ENCODE measurements around the gene LRRC7. TPM values are rescaled to one million over a fixed set of nuclear protein-coding genes. Genes with fewer than 3 reads are reported as not detected.

The LRRC7 gene
- polyA plus RNA-seq, 1 of the 3 experiments (the other 2 are of a cell fraction): 0.02 TPM

GRCh38 chr1:69528376-69528775, 39.3 kb upstream of the LRRC7 start:
- TF ChIP-seq RAD21 (IDR thresholded peaks at IDR 0.05; ENCODE audit: low read length): no peak
- no peak for TF ChIP-seq PBX3 (IDR thresholded peaks at IDR 0.05)
- TF ChIP-seq GATA2 (CRISPR knock-in tag; IDR thresholded peaks at IDR 0.05): no peak
- TF ChIP-seq YY1 (IDR thresholded peaks at IDR 0.05; ENCODE audit: low read depth): no peak
- TF ChIP-seq SMC3 (IDR thresholded peaks at IDR 0.05; ENCODE audit: low read depth, low read length): no peak
- TF ChIP-seq SIN3A (IDR thresholded peaks at IDR 0.05; ENCODE audit: borderline replicate concordance, low read depth, low read length): no peak
- no peak for TF ChIP-seq ELF1 (IDR thresholded peaks at IDR 0.05)
- H3K4me1 ChIP-seq (ENCODE audit: control insufficient read depth in 1 of 2, insufficient read depth in 2 of 2, low read depth in 1 of 2, low read length in 1 of 2): no peaks in the 10 kb centered on the region
- no peaks in the 10 kb centered on the region for H3K9me3 ChIP-seq
- H3K4me3 ChIP-seq (ENCODE audit: low read depth in 2 of 2, low read length in 1 of 2): no peak overlapping the region
- CTCF ChIA-PET: no interaction called here
- no peak overlapping the region for H3K27ac ChIP-seq (ENCODE audit: low read depth in 2 of 2, low read length in 1 of 2)
- POLR2A ChIA-PET: no interaction called here
- H3K79me2 ChIP-seq (ENCODE audit: insufficient read depth): no peaks in the 10 kb centered on the region
- no peaks in the 10 kb centered on the region for H4K20me1 ChIP-seq (ENCODE audit: insufficient read depth)
- WGBS (ENCODE audit: low lambda C conversion rate): 44% methylated on average over 2 of the region's 2 CpGs
- no peaks in the 10 kb centered on the region for H3K27me3 ChIP-seq (ENCODE audit: insufficient read depth)
- no peaks in the 10 kb centered on the region for H3K9me2 ChIP-seq
- H3K9ac ChIP-seq: no peak overlapping the region
- no peaks in the 10 kb centered on the region for H3F3A ChIP-seq (replicated peaks; ENCODE audit: insufficient read depth)
- no peak overlapping the region for H3K4me2 ChIP-seq
- H2AFZ ChIP-seq (ENCODE audit: low read depth): no peak overlapping the region
- H3K36me3 ChIP-seq (replicated peaks in 1 of 2; ENCODE audit: control insufficient read depth in 1 of 2, insufficient read depth in 2 of 2, low read length in 1 of 2): no peaks in the 10 kb centered on the region
- DNase-seq: no peak

GRCh38 chr1:69533343-69533742, 34.4 kb upstream of the LRRC7 start:
- no peak overlapping the region for H3K4me3 ChIP-seq (ENCODE audit: low read depth in 2 of 2, low read length in 1 of 2)
- H3K4me2 ChIP-seq: no peak overlapping the region
- WGBS (ENCODE audit: low lambda C conversion rate): 38% methylated on average over 1 of the region's 1 CpG
- H3K9me3 ChIP-seq: no peaks in the 10 kb centered on the region
- CTCF ChIA-PET: interaction anchor here (0.6 to 1.2 kb wide), 2 partner anchors 473 to 503 kb away, joined by 3 read pairs; no protein-coding TSS in a partner anchor
- no peak overlapping the region for H2AFZ ChIP-seq (ENCODE audit: low read depth)
- H3F3A ChIP-seq (replicated peaks; ENCODE audit: insufficient read depth): no peaks in the 10 kb centered on the region
- POLR2A ChIA-PET: no interaction called here
- no peaks in the 10 kb centered on the region for H3K9me2 ChIP-seq
- H3K27ac ChIP-seq (ENCODE audit: low read depth in 2 of 2, low read length in 1 of 2): no peak overlapping the region
- no peaks in the 10 kb centered on the region for H3K36me3 ChIP-seq (replicated peaks in 1 of 2; ENCODE audit: control insufficient read depth in 1 of 2, insufficient read depth in 2 of 2, low read length in 1 of 2)
- H3K4me1 ChIP-seq (ENCODE audit: control insufficient read depth in 1 of 2, insufficient read depth in 2 of 2, low read depth in 1 of 2, low read length in 1 of 2): no peaks in the 10 kb centered on the region
- H3K9ac ChIP-seq: no peak overlapping the region
- no peaks in the 10 kb centered on the region for H3K27me3 ChIP-seq (ENCODE audit: insufficient read depth)
- H3K79me2 ChIP-seq (ENCODE audit: insufficient read depth): no peaks in the 10 kb centered on the region
- no peaks in the 10 kb centered on the region for H4K20me1 ChIP-seq (ENCODE audit: insufficient read depth)
- DNase-seq: no peak
- TF ChIP-seq EP300 (IDR thresholded peaks at IDR 0.05; ENCODE audit: borderline replicate concordance in 1 of 2, low read depth in 1 of 2, low read length in 1 of 2) (no peak), MAX (IDR thresholded peaks at IDR 0.05; ENCODE audit: low read depth) (no peak), FOSL2 (IDR thresholded peaks at IDR 0.05; ENCODE audit: borderline replicate concordance, low read depth) (no peak), POLR2AphosphoS5 (IDR thresholded peaks at IDR 0.05; ENCODE audit: low read depth, low read length) (no peak), RCOR1 (IDR thresholded peaks at IDR 0.05; ENCODE audit: low read length) (no peak), RXRA (IDR thresholded peaks at IDR 0.05; ENCODE audit: borderline replicate concordance, low read depth) (no peak), RAD21 (IDR thresholded peaks at IDR 0.05; ENCODE audit: low read length) (no peak), RFX5 (IDR thresholded peaks at IDR 0.05; ENCODE audit: low read length) (no peak), USF1 (IDR thresholded peaks at IDR 0.05; ENCODE audit: borderline replicate concordance, low read depth) (no peak), ELF1 (IDR thresholded peaks at IDR 0.05) (no peak), EZH2phosphoT487 (IDR thresholded peaks at IDR 0.05; ENCODE audit: borderline replicate concordance, low read depth) (no peak), TEAD4 (IDR thresholded peaks at IDR 0.05; ENCODE audit: borderline replicate concordance, insufficient read depth) (no peak), MEF2A (IDR thresholded peaks at IDR 0.05; ENCODE audit: borderline replicate concordance, low read depth) (no peak), NRF1 (IDR thresholded peaks at IDR 0.05; ENCODE audit: low read depth, low read length) (no peak), ZBTB33 (IDR thresholded peaks at IDR 0.05; ENCODE audit: borderline replicate concordance, low read depth) (no peak), USF2 (IDR thresholded peaks at IDR 0.05; ENCODE audit: borderline replicate concordance, low read depth, low read length) (no peak)

All from SK-N-SH (cell line).